GM23338 (cell line): Measurements from ENCODE around the gene TENM4. TPM values are rescaled to one million over a fixed set of nuclear protein-coding genes. Genes with fewer than 3 reads are reported as not detected.

Experiments
- ETS1 ChIP-seq: IDR thresholded peaks from 2 replicates; pipeline ENCODE4 v1.6.1; 2016; ENCODE audit warnings: antibody characterized with exemption
- REST ChIP-seq: IDR thresholded peaks from one replicate; pipeline ENCODE4 v1.6.1; 2018; ENCODE audit warnings: antibody characterized with exemption; ENCODE audit not compliant: unreplicated experiment
- ZNF114 ChIP-seq: fragments of 250-450 bp; sonication (Bioruptor Pico); IDR thresholded peaks from 2 replicates; pipeline ENCODE4 v1.5.0; 2020; ENCODE audit warnings: mild to moderate bottlenecking, moderate library complexity
- ZNF331 ChIP-seq: fragments of 250-450 bp; sonication (Bioruptor Pico); IDR thresholded peaks from 2 replicates; pipeline ENCODE4 v1.5.0; 2020; ENCODE audit warnings: low read depth, mild to moderate bottlenecking, moderate library complexity
- ZNF462 ChIP-seq: fragments of 250-450 bp; sonication (Bioruptor Pico); IDR thresholded peaks from 2 replicates; pipeline ENCODE4 v1.5.0; 2020; ENCODE audit warnings: mild to moderate bottlenecking, moderate library complexity
- polyA plus RNA-seq: library from polyadenylated mRNA; unstranded; fragments of >200 nt; fragmentation: Nextera tagmentation; extraction: Ambion mirVana; gene quantifications from 2 replicates; pipeline ENCODE4 v1.2.1, GENCODE V29; 2016
- total RNA-seq: library from RNA; depleted of rRNA; stranded (reverse); fragments of >200 nt; shearing (Covaris generic); gene quantifications from 2 replicates; pipeline ENCODE4 v1.2.3, GENCODE V29; 2014

Gene TENM4
- total and polyA plus RNA-seq, 2 experiments from 2014 or later: 7.3 TPM

GRCh38 chr11:78656327-78656726 lies 784.5 kb downstream of the TENM4 start (continued):
- no peak for TF ChIP-seq ZNF462 (CRISPR knock-in tag)
- no peak for TF ChIP-seq ZNF114
- no peak for TF ChIP-seq REST
- no peak for TF ChIP-seq ZNF331 (CRISPR knock-in tag)
- TF ChIP-seq ETS1: no peak
